C4-2B (cell line): Measurements from ENCODE around the gene SPSB1.

Source experiments
- H3K27ac ChIP-seq: fragments of 450-650 bp; 2 replicates; pipeline ENCODE4 v1.5.1; 2017
- CTCF ChIP-seq: fragments of 450-650 bp; conservative IDR thresholded peaks from 2 replicates; pipeline ENCODE4 v1.5.1; 2017; ENCODE audit warnings: mild to moderate bottlenecking
- ZFX ChIP-seq: fragments of 450-650 bp; IDR thresholded peaks from 2 replicates; pipeline ENCODE4 v1.6.1; 2017

The SPSB1 gene

GRCh38 chr1:9402717-9403225, 110.1 kb downstream of the SPSB1 start:
- H3K27ac ChIP-seq = no peak overlapping the region

GRCh38 chr1:9404117-9404914, 111.6 kb downstream of the SPSB1 start:
- H3K27ac ChIP-seq = no peak overlapping the region
- TF ChIP-seq ZFX = no peak
- no peak for TF ChIP-seq CTCF

More at GRCh38 chr1:9402717-9403225, 110.1 kb downstream of the SPSB1 start:
- TF ChIP-seq ZFX = no peak
- TF ChIP-seq CTCF = no peak

GRCh38 chr1:9406111-9406510, 113.4 kb downstream of the SPSB1 start:
- TF ChIP-seq ZFX = no peak
- no peak for TF ChIP-seq CTCF
- H3K27ac ChIP-seq = no peak overlapping the region

- TF ChIP-seq ZFX (no peak), CTCF (no peak)
These were observed 118.1 kb downstream of the SPSB1 start for GRCh38 chr1:9410737-9411297.

GRCh38 chr1:9413071-9413876, 120.6 kb downstream of the SPSB1 start:
- no peak overlapping the region for H3K27ac ChIP-seq
- no peak for TF ChIP-seq CTCF
- TF ChIP-seq ZFX = no peak; the same call in 1 of the 2 replicates

More at GRCh38 chr1:9410737-9411297, 118.1 kb downstream of the SPSB1 start:
- H3K27ac ChIP-seq = no peak overlapping the region

- TF ChIP-seq ZFX = no peak
- no peak for TF ChIP-seq CTCF
These were observed 121.2 kb downstream of the SPSB1 start for GRCh38 chr1:9413877-9414213.

More at GRCh38 chr1:9413877-9414213, 121.2 kb downstream of the SPSB1 start:
- no peak overlapping the region for H3K27ac ChIP-seq
